T-helper 2 cell treated with Interferon-gamma antibody and Interleukin-4, amounts not matched to agents 5 μg/mL and 100 μg/mL, for 36 hours (primary cell): Measurements from ENCODE around the gene JAZF1.

Source experiments
- DNase-seq: peaks from one replicate; pipeline ENCODE4 v3.0.0; 2021; ENCODE audit warnings: low spot score
- H3K27ac Mint-ChIP-seq: one replicate; pipeline ENCODE4 v1.8.0; 2021; ENCODE audit warnings: mild to moderate bottlenecking, mixed read lengths
- H3K27me3 Mint-ChIP-seq: one replicate; pipeline ENCODE4 v1.8.0; 2021; ENCODE audit warnings: low read depth, mixed read lengths
- H3K36me3 Mint-ChIP-seq: one replicate; pipeline ENCODE4 v1.8.0; 2021; ENCODE audit warnings: low read depth, mixed read lengths
- H3K4me1 Mint-ChIP-seq: one replicate; pipeline ENCODE4 v1.8.0; 2021; ENCODE audit warnings: low read depth, mixed read lengths
- H3K4me3 Mint-ChIP-seq: one replicate; pipeline ENCODE4 v1.8.0; 2022; ENCODE audit warnings: mild to moderate bottlenecking, moderate library complexity, mixed read lengths
- H3K9me3 Mint-ChIP-seq: one replicate; pipeline ENCODE4 v1.8.0; 2021; ENCODE audit warnings: mixed read lengths

The JAZF1 gene

GRCh38 chr7:28069388-28069787 lies 111.2 kb downstream of the JAZF1 start:
- Mint-ChIP-seq H3K27me3 (peaks cover 23% of the 10 kb centered on the region), H3K36me3 (no peaks in the 10 kb centered on the region), H3K27ac (no peak overlapping the region), H3K9me3 (no peaks in the 10 kb centered on the region), H3K4me1 (no peaks in the 10 kb centered on the region), H3K4me3 (no peak overlapping the region)
- DNase-seq, result no peak

DNA sequence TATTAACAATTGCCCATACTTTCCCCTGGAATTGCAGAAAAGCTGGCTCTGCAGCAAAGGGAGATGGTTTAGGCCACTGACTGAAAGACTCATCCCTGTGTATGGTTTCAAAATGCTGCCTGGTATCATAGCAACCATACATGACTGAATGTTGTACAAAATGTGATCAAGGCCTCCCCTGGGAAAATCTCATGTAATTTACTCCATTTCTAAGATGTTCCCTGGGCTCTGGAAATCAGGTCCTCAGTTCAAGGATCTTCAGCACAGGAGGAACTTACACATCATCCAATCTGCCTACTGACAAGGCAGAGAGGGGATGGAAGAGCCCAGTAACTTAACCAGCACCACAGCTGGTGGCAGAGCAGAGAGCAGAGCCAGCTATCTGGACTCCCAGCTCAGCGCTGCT lies 111.8 kb downstream of the JAZF1 start:
- Mint-ChIP-seq H3K27me3 (peaks cover 20% of the 10 kb centered on the region), H3K36me3 (no peaks in the 10 kb centered on the region), H3K4me1 (no peaks in the 10 kb centered on the region), H3K4me3 (no peak overlapping the region), H3K27ac (no peak overlapping the region), H3K9me3 (no peaks in the 10 kb centered on the region)
- DNase-seq, result no peak

GRCh38 chr7:28067171-28067570 lies 113.4 kb downstream of the JAZF1 start:
- H3K4me1 Mint-ChIP-seq, result no peaks in the 10 kb centered on the region
- no peak overlapping the region for H3K4me3 Mint-ChIP-seq
- no peak for DNase-seq
- no peak overlapping the region for H3K27ac Mint-ChIP-seq
- H3K36me3 Mint-ChIP-seq, result no peaks in the 10 kb centered on the region
- peaks cover 17% of the 10 kb centered on the region for H3K27me3 Mint-ChIP-seq
- H3K9me3 Mint-ChIP-seq, result no peaks in the 10 kb centered on the region

DNA sequence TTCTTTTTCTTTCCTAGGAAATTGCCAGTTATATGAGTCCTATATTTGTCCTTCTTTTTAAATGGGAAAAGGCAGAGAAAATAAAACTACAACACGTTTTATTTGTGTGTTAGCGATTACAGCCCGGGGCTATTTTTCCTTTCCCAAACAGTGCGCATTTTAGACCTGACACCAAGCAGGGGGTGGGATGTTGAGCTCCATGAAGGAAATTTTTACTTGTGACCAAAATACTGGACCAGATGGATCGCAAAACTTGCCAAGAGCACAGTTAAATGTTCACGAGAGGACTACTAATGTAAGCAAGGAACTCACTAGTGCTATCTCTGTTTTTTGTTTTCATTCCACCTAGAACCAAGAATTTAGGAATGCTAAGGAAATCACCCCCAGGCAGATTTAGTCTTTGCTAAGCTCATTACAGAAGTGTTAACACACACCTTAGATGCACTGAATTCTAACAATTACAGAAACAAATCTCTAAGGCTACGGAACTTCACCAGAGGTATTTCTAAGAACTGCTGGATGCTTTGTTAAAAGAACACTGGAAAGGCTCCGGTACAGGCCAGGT lies 114.8 kb downstream of the JAZF1 start:
- H3K4me3 Mint-ChIP-seq, result no peak overlapping the region
- no peaks in the 10 kb centered on the region for H3K4me1 Mint-ChIP-seq
- H3K9me3 Mint-ChIP-seq, result no peaks in the 10 kb centered on the region
- H3K27me3 Mint-ChIP-seq, result peaks cover 19% of the 10 kb centered on the region
- H3K36me3 Mint-ChIP-seq, result no peaks in the 10 kb centered on the region
- H3K27ac Mint-ChIP-seq, result no peak overlapping the region
- DNase-seq, result no peak

DNA sequence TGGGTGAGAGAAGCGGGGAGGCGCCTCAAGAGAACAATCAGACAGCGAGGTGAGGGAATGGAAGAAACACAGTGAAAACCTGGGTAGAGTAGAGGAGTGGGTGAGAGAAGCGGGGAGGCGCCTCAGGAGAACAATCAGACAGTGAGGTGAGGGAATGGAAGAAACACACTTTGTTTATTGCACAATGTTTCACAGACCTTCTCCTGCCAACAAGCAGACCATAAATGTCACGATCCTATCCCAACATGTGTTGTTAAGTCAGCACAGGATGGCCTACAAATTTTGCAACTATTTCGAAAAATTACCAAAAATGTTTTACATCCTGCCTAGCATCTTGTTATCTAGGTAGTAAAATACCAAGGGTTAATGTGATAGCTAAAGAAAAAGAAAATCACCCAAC lies 115.3 kb downstream of the JAZF1 start:
- Mint-ChIP-seq H3K27ac (no peak overlapping the region), H3K9me3 (no peaks in the 10 kb centered on the region), H3K36me3 (no peaks in the 10 kb centered on the region), H3K4me3 (no peak overlapping the region), H3K4me1 (no peaks in the 10 kb centered on the region), H3K27me3 (peaks cover 18% of the 10 kb centered on the region)
- no peak for DNase-seq

- Mint-ChIP-seq H3K4me1 (no peaks in the 10 kb centered on the region), H3K9me3 (no peaks in the 10 kb centered on the region), H3K4me3 (no peak overlapping the region), H3K27ac (no peak overlapping the region), H3K36me3 (no peaks in the 10 kb centered on the region), H3K27me3 (peaks cover 22% of the 10 kb centered on the region)
- no peak for DNase-seq
Measured at GRCh38 chr7:28064437-28064836, 116.2 kb downstream of the JAZF1 start.

DNA sequence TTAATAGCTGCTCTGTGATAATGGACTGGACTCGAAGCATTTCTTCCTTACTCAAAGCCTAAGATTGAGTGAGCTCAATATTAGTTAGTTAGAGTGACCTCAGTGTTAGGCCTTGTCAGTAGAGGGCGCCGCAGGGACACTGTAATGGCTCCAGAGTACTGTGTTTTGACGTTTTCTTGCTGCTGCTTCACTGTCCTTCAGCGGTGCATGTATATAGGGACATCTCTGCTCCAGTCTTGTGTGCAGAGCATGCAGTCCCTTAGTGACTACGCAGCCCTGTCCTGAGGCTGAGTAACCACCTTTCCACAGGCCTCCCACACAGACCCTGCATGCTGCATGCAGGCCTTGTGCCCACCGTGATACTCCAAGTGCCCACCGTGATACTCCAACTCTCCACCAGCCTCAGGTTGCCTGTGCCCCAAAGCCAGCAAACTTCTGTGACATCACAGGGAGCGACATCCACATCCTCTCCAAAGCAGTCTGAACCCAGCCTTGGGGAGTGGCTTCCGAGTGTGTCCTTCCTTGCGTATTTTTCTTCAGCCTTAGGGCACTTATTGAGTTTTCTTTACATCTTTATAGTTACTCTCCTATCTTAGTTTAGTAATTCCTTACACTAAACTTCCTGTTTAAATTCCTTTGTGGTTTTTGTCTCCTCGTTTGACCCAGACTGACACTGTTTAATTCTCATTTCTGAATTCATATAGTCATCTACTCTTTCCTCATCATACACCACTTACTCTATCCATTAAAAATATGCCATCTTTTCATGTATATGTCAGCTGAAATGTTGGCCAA lies 118.2 kb downstream of the JAZF1 start:
- no peak overlapping the region for H3K27ac Mint-ChIP-seq
- no peaks in the 10 kb centered on the region for H3K36me3 Mint-ChIP-seq
- H3K4me1 Mint-ChIP-seq, result no peaks in the 10 kb centered on the region
- peak; percentile 21 for DNase-seq
- H3K4me3 Mint-ChIP-seq, result no peak overlapping the region
- H3K27me3 Mint-ChIP-seq, result peaks cover 31% of the 10 kb centered on the region
- no peaks in the 10 kb centered on the region for H3K9me3 Mint-ChIP-seq

DNA sequence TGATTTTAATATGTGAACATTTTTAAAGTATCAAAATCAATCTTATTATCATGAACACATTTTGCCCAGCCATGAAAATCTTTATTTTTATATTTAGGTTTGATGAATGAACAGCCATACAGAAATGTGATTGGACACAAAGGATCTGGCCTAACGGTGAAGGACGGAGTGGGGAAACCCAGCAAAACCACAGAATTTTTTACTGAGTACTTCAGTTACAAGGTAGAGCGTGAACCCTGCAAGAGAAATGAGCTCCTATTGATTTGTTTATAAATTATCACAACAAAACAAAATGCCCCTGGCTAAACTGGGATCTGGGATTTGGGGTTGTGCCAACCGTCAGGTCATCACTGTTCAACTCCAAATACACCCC lies 118.8 kb downstream of the JAZF1 start:
- no peak overlapping the region for H3K27ac Mint-ChIP-seq
- H3K36me3 Mint-ChIP-seq, result no peaks in the 10 kb centered on the region

GRCh38 chr7:28060371-28060950 lies 120.1 kb downstream of the JAZF1 start:
- no peak overlapping the region for H3K4me3 Mint-ChIP-seq
- no peaks in the 10 kb centered on the region for H3K4me1 Mint-ChIP-seq
- H3K27me3 Mint-ChIP-seq, result peaks cover 35% of the 10 kb centered on the region
- no peak overlapping the region for H3K27ac Mint-ChIP-seq
- H3K36me3 Mint-ChIP-seq, result no peaks in the 10 kb centered on the region
- no peaks in the 10 kb centered on the region for H3K9me3 Mint-ChIP-seq
- no peak for DNase-seq

More for the DNA sequence above, 118.8 kb downstream of the JAZF1 start:
- H3K4me1 Mint-ChIP-seq, result no peaks in the 10 kb centered on the region
- H3K27me3 Mint-ChIP-seq, result peaks cover 28% of the 10 kb centered on the region
- DNase-seq, result no peak
- H3K4me3 Mint-ChIP-seq, result no peak overlapping the region
- H3K9me3 Mint-ChIP-seq, result no peaks in the 10 kb centered on the region

DNA sequence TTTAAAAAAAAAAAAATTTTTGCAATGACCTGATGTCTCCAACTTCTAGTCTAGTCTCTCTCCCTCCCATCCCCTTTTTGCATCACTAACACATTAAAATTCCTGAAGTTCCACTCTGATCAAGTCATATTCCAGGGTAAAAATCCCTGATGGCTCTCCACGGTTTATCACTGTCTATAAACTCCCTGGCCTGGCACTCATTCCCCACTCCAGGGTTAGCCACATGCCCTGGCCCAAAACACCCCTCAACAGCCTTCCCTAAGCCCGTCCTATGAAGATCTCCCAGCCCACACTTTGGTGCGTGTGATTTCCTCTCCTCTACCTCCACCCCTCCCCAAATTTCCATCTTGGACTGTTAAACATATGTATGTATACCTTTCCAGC lies 125.4 kb downstream of the JAZF1 start:
- H3K27ac Mint-ChIP-seq, result no peak overlapping the region
- H3K4me3 Mint-ChIP-seq, result no peak overlapping the region

DNA sequence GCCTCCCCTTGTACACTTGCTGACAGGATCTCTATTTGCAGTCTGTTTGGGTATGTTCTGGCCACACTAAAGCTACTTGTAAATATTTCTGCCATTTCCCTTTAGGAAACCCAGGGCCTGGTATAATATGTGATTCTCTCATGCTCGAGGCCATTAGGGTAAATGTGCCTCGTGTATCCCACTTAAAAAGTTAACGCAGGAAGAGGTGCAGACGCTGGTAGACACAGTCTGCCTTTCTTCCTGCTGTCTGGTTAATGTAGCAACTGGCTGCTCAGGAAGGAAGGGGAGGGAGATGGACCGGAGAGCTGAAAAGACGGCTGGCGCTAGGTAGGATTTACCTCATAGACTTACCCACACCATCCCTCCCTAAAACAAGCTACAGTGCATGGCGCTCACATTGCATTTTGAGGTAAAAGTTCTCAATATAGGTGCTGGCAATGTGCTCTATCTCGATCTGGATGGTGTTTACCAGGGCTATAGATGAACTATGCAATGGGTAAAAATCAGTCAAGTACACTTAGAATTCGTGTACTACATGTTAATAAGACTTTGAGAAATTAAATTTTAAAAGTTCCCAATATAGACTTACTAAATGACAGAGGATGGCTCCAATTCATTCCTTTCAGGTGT lies 125.9 kb downstream of the JAZF1 start:
- Mint-ChIP-seq H3K36me3 (no peaks in the 10 kb centered on the region), H3K9me3 (no peaks in the 10 kb centered on the region), H3K27ac (no peak overlapping the region), H3K4me3 (no peak overlapping the region), H3K27me3 (peaks cover 26% of the 10 kb centered on the region), H3K4me1 (no peaks in the 10 kb centered on the region)
- DNase-seq, result no peak

More for the DNA sequence above, 125.4 kb downstream of the JAZF1 start:
- H3K27me3 Mint-ChIP-seq, result peaks cover 28% of the 10 kb centered on the region
- no peaks in the 10 kb centered on the region for H3K4me1 Mint-ChIP-seq
- H3K36me3 Mint-ChIP-seq, result no peaks in the 10 kb centered on the region
- H3K9me3 Mint-ChIP-seq, result no peaks in the 10 kb centered on the region
- no peak for DNase-seq

- Mint-ChIP-seq H3K27me3 (peaks cover 18% of the 10 kb centered on the region), H3K27ac (no peak overlapping the region), H3K4me3 (no peak overlapping the region), H3K4me1 (no peaks in the 10 kb centered on the region), H3K9me3 (no peaks in the 10 kb centered on the region), H3K36me3 (no peaks in the 10 kb centered on the region)
- DNase-seq, result no peak
Measured at GRCh38 chr7:28052933-28053332, 127.7 kb downstream of the JAZF1 start.

- no peaks in the 10 kb centered on the region for H3K36me3 Mint-ChIP-seq
- no peak for DNase-seq
- no peak overlapping the region for H3K4me3 Mint-ChIP-seq
- H3K9me3 Mint-ChIP-seq, result no peaks in the 10 kb centered on the region
- H3K27me3 Mint-ChIP-seq, result peaks cover 25% of the 10 kb centered on the region
- H3K27ac Mint-ChIP-seq, result no peak overlapping the region
- no peaks in the 10 kb centered on the region for H3K4me1 Mint-ChIP-seq
Measured at GRCh38 chr7:28048694-28049093, 131.9 kb downstream of the JAZF1 start.

- no peak for DNase-seq
- Mint-ChIP-seq H3K27me3 (peaks cover 33% of the 10 kb centered on the region), H3K36me3 (no peaks in the 10 kb centered on the region), H3K27ac (no peak overlapping the region), H3K4me3 (no peak overlapping the region), H3K9me3 (no peaks in the 10 kb centered on the region), H3K4me1 (no peaks in the 10 kb centered on the region)
Measured at GRCh38 chr7:28046035-28046434, 134.6 kb downstream of the JAZF1 start.
